HG02610 (cell line): ENCODE data around the gene RBMY1F.
"Not testable (repeated sequence)": the region's sequence is repeated elsewhere in the genome, so short reads cannot be mapped to it uniquely, and the experiment has no call there.

Experiments
- ATAC-seq: cut with Tn5 transposase; IDR thresholded peaks from one replicate; pipeline ENCODE4 v1.9.1; 2021; ENCODE audit warnings: mild to moderate bottlenecking, moderate library complexity; ENCODE audit not compliant: unreplicated experiment

The RBMY1F gene

DNA sequence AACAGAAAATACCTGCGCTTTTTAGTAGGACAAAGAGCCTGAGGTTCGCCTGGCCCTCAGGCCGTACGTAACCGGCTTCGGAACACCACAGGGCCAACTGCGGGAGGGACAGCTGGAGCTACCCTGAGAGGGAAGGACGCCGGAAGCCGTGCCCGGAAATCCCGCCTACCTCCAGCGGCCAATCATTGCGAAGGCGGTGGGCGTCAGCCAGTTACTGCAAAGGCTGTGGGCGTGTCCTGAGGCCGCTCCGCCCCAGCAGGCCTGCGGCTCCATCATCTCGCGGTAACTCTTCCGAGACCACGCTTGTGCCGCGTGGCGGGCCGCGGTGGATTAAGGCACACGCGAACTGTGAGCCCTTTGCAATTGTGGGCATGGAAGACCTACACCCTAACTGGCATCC is at the start of gene RBMY1F:
Gene RBMY1F, minus strand, starts transcription at position 101 of the 400 bp plus-strand sequence. CDS start 1,954 bp downstream, outside the sequence.
- not testable (repeated sequence) for ATAC-seq

DNA sequence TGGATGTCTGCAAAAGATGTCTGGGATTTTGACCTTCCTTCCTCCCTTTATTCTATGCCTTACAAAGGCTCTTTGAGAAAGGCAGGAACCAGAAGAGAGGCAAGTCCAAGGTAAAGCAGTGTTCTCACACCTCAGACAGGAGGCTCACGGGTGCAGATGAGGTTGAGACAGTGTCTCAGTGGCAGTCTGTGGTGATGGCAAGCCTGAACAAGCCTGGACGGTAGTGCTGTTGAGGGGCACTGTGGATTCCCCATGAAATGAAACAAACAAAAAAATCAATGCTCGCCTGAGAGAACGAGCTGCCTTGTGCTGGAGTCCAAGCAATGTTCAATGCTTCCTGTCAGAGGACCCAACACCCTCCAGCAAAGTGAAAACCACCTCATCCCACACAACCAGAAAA is 31.6 kb downstream of the RBMY1F start:
- not testable (repeated sequence) for ATAC-seq

DNA sequence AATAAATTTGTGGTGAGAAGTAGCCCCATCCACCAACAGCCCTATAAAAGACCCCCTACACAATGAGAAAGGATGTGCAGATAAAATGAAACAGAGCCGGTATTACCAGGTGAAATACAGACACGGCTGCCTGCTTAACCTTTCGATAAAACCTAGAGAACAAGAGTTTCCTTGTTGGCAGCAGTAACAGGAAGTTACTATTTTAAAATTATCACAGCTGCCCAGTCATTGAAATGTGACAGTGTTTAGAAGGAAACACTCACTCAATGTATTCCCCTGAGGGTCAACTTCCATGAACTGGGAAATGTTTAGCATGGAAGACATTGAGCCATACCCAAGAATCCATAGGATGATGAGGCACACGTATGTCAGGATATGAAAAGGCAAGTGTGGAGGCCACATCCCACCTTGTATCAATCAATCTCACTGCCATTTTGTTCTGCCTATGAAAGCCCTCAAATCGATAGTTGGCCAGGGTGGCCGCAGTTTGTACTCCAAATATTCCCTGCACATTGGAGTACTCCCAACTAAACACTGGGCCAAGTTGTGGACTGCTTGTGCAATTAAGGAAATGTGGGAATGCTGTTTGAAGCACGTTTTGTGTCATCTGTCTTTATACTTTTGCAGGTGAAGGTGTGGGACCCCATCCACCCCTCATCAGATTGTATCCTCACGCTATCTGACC is 41.6 kb downstream of the RBMY1F start:
- not testable (repeated sequence) for ATAC-seq

DNA sequence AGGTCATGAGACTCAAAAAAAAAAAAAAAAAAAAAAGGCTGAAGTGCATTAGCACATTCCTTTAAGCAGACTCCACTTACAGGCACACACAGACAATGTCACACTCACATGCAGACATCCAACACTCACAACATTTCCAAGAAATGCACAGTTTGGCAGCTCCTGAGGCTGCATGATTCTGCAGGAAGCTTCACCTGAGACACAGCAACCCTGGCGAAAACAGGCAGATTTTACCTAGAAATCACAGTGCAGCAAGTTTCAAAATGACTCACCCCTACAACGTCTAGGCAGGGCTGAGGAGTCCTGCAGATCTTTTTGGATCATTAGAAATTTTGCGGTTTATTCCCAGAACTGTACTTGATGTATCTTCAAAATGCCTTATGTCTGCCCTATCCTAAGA is 48.0 kb downstream of the RBMY1F start:
- ATAC-seq: not testable (repeated sequence)

DNA sequence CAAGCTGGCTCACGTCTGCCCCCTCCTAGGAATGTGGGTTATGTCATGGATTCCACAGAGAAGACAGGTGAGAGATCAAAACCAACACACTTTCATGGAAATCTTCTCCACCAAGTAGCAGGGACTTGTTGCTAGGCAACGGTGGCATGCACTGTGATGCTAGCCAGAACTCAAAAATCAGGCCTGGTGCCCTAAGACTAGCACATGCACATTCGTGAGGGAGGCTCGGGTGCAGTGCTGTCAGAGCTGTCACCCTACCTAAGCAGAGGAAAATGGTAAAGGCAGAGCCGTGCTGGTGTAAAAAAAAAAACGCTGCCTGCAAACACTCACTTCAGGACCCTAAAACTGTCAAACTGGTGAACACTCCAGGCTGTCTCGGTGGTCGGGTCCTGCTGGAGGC is 52.2 kb downstream of the RBMY1F start:
- not testable (repeated sequence) for ATAC-seq
